HG03097 (cell line): ENCODE measurements around the gene ADAMTS20.
"Not testable (repeated sequence)": the region's sequence is repeated elsewhere in the genome, so short reads cannot be mapped to it uniquely, and the experiment has no call there.

ENCODE experiments used
- ATAC-seq: cut with Tn5 transposase; IDR thresholded peaks from one replicate; pipeline ENCODE4 v1.9.1; 2021; ENCODE audit not compliant: unreplicated experiment, low FRiP score

Gene ADAMTS20

DNA sequence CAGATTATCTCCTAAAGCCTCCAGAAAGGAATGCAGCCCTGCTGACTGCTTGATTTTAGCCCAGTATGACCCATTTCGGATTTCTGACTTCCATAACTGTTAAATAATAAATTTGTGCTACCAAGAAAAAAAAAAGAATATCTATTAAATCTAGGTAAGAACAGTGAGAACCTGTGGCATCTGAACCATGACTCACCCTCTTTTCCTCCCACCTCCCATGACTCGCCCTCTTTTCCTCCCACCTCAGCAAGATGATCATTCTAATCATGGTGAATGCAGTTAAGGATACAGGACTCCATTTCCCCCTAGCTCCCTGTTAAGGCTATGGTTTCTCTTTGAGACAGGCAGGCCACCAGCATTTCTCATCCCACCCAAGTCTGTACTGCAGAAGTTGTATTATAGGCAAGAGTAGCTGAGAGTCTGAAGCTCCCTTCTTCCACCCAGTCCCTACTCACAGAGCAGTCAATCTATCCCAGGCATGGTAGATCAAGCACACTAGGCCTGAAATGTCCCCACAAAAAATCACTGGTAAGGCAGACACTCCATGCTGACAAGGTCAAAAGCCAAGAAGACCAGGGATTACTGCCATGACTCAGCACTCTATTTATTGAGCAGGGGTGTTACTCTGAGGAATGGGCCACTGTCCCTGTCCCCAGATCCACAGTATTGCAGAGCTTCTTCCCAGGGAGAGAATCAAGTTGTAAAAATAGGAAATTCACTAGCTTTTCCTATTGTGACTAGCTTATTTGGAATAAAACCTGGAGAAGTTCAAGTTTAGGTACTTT lies 188.9 kb downstream of the ADAMTS20 start:
- no peak for ATAC-seq

GRCh38 chr12:43361031-43361710 lies 190.8 kb downstream of the ADAMTS20 start:
- no peak for ATAC-seq

DNA sequence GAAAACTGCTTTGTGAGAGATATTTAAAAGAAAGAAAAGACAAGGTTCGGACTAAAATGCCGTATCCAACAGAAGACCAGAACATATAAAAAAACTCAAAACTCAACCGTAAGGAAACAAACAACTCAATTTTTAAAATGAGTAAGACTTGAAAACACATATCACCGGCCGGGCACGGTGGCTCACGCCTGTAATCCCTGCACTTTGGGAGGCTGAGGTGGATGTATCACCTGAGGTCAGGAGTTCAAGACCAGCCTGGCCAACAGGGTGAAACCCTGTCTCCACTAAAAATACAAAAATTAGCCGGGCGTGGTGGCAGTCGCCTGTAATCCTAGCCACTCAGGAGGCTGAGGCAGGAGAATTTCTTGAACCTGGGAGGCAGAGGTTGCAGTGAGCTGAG lies 192.0 kb downstream of the ADAMTS20 start:
- ATAC-seq: not testable (repeated sequence)

DNA sequence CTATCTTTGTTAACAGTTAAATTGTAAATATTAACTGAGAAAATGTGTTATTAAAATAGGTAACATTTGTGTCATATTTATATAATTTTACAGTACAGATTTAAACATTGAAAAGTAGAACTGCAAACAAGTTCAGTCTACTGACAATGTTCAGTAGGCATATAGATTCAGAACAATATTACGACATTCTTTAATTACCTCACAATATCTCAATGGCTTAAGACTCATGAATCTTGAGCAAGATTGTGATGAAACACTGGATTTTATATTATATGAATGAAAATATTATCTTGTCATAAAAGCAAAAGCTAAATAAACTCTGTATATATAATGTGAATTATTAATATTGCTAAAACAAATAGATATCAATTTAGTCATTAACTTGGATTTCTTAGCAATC lies 194.9 kb downstream of the ADAMTS20 start:
- ATAC-seq: no peak

DNA sequence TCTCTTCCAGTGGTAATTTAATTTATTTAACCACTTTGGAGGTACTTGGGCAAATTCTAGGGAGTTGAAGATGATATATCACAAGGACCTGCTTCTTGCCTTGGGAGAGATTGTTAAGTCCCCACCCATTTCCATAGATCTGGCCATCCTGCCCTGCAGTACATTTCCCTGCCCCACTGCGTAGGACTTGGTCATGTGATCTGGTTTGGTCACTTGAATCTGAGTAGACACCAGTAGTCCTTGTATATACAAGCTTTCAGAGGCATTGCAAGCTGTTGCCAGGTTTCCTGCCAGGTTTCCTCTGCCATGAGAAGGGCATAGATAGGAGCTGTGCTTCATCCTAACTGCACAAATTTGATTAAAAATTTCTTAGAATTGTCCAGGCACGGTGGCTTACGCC lies 200.0 kb downstream of the ADAMTS20 start:
- no peak for ATAC-seq

GRCh38 chr12:43349863-43350262 lies 202.1 kb downstream of the ADAMTS20 start:
- ATAC-seq: no peak

- ATAC-seq: no peak
Observed at GRCh38 chr12:43348221-43348620, 203.8 kb downstream of the ADAMTS20 start.

DNA sequence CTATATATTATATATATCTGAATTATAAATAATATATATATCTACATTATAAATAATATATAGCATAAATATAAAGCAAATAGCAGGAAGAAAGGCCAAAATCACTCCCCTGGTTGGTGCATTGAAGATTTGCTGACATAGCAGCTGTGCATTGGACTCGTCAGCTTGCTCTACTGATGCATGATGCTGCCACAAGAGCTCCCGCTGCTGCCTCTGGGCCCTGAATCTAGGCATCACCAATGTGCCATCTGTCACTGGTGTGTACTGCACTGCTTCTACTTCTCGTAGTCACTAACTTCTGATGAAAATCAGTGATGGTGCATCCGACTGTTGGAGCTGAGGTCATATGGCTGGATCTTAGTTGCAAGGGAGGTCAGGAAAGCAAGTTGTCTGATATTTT lies 205.0 kb downstream of the ADAMTS20 start:
- no peak for ATAC-seq

DNA sequence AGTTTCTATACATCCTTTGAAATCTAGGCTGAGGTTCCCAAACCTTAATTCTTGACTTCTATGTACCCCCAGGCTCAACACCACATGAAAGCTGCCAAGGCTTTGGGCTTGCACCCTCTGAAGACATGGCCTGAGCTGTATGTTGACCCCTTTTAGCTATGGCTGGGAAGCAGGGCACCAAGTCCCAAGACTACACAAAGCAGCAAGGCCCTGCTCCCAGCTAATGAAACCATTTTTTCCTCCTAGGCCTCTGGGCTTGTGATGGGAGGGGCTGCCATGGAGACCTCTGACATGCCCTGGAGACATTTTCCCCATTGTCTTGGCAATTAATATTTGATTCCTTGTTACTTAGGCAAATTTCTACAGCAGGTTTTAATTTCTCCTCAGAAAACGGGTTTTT lies 207.0 kb downstream of the ADAMTS20 start:
- no peak for ATAC-seq

DNA sequence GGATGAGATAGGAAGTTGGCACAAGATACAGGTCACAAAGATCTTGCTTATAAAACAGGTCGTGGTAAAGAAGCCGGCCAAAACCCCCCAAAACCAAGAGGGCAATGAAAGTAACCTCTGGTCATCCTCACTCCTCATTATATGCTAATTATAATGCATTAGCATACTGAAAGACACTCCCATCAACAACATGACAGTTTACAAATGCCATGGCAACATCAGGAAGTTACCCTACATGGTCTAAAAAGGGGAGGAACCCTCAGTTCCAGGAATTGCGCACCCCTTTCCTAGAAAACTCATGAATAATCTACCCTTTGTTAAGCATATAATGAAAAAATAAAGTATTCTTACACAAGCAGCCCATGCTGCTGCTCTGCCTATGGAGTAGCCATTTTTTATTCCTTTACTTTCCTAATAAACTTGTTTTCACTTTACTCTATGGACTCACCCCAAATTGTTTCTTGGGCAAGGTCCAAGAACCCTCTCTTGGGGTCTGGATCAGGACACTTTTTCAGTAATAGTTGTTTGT lies 210.2 kb downstream of the ADAMTS20 start:
- not testable (repeated sequence) for ATAC-seq

- peak; percentile 60 for ATAC-seq
Observed at GRCh38 chr12:43338848-43339526, 213.0 kb downstream of the ADAMTS20 start.

DNA sequence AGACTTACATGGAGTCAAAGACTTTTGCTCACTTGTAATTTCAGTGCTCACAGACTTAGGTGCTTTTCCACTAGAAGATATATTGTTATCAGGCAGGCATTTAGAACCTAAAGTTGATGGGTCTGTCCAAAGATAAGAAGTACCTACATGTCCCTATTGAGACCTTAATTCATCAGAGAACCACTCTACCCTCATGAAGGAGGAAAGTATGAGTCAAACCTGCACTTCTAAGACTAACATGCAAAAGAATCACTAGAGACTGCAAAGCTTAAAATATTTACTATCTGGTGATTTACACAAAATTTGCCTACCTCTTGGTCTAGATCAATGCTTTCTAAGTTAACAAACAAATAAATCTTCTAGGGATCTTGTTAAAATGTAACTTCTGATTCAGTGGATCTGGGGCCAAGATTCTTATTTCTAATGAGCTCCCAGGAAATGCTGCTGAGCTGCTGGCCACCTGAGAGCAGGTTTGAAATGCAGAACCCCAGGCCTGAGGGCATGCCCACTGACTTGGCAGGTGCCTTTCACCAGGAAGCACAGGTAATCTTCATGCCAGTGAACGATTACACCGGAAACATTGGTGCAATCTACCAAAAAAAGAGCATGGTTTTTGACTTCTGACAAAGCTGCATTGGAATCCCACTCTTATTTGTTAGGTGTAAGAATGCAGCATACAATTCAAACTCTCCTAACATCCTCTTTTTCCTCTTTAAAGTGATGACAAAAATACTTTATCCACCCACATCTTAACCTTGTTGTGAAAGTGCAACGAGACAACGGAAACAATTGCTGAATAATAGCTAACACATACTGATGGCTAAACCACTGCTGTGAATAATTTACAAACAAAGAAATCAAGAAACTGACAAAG lies 214.2 kb downstream of the ADAMTS20 start:
- ATAC-seq: peak; percentile 66

GRCh38 chr12:43336962-43337555 lies 214.9 kb downstream of the ADAMTS20 start:
- ATAC-seq: no peak

- no peak for ATAC-seq
Observed at GRCh38 chr12:43333644-43334043, 218.4 kb downstream of the ADAMTS20 start.

- ATAC-seq: no peak
Observed at GRCh38 chr12:43332977-43333640, 218.9 kb downstream of the ADAMTS20 start.

- ATAC-seq: no peak
Observed at GRCh38 chr12:43331935-43332334, 220.1 kb downstream of the ADAMTS20 start.

DNA sequence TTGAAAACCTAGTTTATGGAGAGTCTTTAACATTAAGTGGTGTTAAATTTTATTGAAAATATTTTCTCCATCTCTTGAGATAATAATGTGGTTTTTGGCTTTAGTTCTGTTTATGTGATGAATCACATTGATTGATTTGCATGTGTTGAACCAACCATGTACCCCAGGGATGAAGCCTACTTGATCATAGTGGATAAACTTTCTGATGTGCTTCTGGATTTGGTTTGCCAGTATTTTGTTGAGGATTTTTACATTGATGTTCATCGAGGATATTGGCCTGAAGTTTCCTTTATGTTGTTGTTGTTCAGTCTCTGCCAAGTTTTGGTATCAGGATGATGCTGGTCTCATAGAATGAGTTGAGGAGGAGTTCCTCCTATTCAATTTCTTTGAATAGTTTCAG lies 222.6 kb downstream of the ADAMTS20 start:
- no peak for ATAC-seq

- ATAC-seq: no peak
Observed at GRCh38 chr12:43325786-43326185, 226.2 kb downstream of the ADAMTS20 start.

DNA sequence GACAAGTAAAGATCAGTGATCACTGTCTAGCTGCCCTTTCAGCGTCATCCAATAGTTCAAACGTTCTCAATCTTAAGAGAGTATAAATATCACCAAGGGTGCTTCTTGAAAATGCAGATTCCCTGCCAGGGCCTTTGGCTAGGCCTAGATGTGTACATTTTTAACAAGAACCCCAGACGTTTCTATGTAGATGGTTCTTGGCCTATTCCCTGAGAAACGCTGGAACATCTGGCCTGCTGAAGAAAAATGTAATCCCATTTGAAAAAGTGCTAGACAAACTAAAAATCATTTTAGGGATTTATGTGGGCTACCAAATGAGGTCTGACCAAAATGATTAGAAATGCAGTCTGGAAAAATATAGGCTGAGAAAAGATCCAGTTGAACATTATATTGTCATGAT lies 231.7 kb downstream of the ADAMTS20 start:
- no peak for ATAC-seq
